HepG2 (cell line): ENCODE measurements around the gene KHK. TPM values are rescaled to one million over a fixed set of nuclear protein-coding genes. Genes with fewer than 3 reads are reported as not detected.

Experiments used
- BCL3 ChIP-seq: sonication (generic); formaldehyde crosslinking; IDR thresholded peaks from 2 replicates; pipeline ENCODE4 v1.5.1; 2020; ENCODE audit warnings: mild to moderate bottlenecking, missing genetic modification reagents, moderate library complexity
- CC2D1A ChIP-seq: sonication (generic); formaldehyde crosslinking; IDR thresholded peaks from 2 replicates; pipeline ENCODE4 v1.8.1; 2023; ENCODE audit warnings: mild to moderate bottlenecking, missing genetic modification reagents
- CHCHD3 ChIP-seq: sonication (generic); formaldehyde crosslinking; IDR thresholded peaks from 2 replicates; pipeline ENCODE4 v1.8.0; 2022; ENCODE audit warnings: mild to moderate bottlenecking, missing genetic modification reagents, moderate library complexity
- FOXO4 ChIP-seq: sonication (generic); formaldehyde crosslinking; conservative IDR thresholded peaks from 2 replicates; pipeline ENCODE4 v1.8.1; 2023; ENCODE audit warnings: missing genetic modification reagents
- HNRNPL ChIP-seq: fragments of 200-400 bp; formaldehyde crosslinking; IDR thresholded peaks from 2 replicates; pipeline ENCODE4 v1.6.1; 2017; ENCODE audit warnings: mild to moderate bottlenecking, low read depth, low read length
- KAT2B ChIP-seq: fragments of 150-350 bp; IDR thresholded peaks from 2 replicates; pipeline ENCODE4 v1.6.1; 2014; ENCODE audit warnings: low read depth, low read length, borderline replicate concordance
- MED8 ChIP-seq: sonication (generic); formaldehyde crosslinking; IDR thresholded peaks from 2 replicates; pipeline ENCODE4 v1.8.1; 2023; ENCODE audit warnings: mild to moderate bottlenecking, missing genetic modification reagents; ENCODE audit not compliant: insufficient replicate concordance
- NFYC ChIP-seq: IDR thresholded peaks from 2 replicates; pipeline ENCODE4 v1.6.1; 2016; ENCODE audit warnings: missing genetic modification reagents, missing compliant biosample characterization
- PLSCR1 ChIP-seq: sonication (generic); formaldehyde crosslinking; IDR thresholded peaks from 2 replicates; pipeline ENCODE4 v1.5.0; 2020; ENCODE audit warnings: missing genetic modification reagents, mild to moderate bottlenecking, borderline replicate concordance
- RARA ChIP-seq: IDR thresholded peaks from 2 replicates; pipeline ENCODE4 v1.6.1; 2016; ENCODE audit warnings: missing genetic modification reagents, missing compliant biosample characterization
- RFXANK ChIP-seq: IDR thresholded peaks from 2 replicates; pipeline ENCODE4 v1.6.1; 2016
- THAP8 ChIP-seq: sonication (generic); formaldehyde crosslinking; IDR thresholded peaks from 2 replicates; pipeline ENCODE4 v1.5.1; 2020; ENCODE audit warnings: missing genetic modification reagents, mild to moderate bottlenecking, borderline replicate concordance
- ZBTB33 ChIP-seq: sonication (generic); formaldehyde crosslinking; IDR thresholded peaks from 2 replicates; pipeline ENCODE4 v1.4.0; 2020; ENCODE audit warnings: missing genetic modification reagents
- ZBTB44 ChIP-seq: sonication (generic); formaldehyde crosslinking; IDR thresholded peaks from 2 replicates; pipeline ENCODE4 v1.4.0; 2020; ENCODE audit warnings: missing genetic modification reagents
- ZNF12 ChIP-seq: sonication (generic); formaldehyde crosslinking; IDR thresholded peaks from 2 replicates; pipeline ENCODE4 v1.5.0; 2020; ENCODE audit warnings: missing genetic modification reagents
- ZNF335 ChIP-seq: sonication (generic); formaldehyde crosslinking; IDR thresholded peaks from 2 replicates; pipeline ENCODE4 v1.4.0; 2020; ENCODE audit warnings: missing genetic modification reagents
- ZNF510 ChIP-seq: sonication (generic); formaldehyde crosslinking; IDR thresholded peaks from 2 replicates; pipeline ENCODE4 v1.4.0; 2020; ENCODE audit warnings: low read depth, mild to moderate bottlenecking, missing genetic modification reagents
- ZNF552 ChIP-seq: sonication (generic); formaldehyde crosslinking; IDR thresholded peaks from 2 replicates; pipeline ENCODE4 v1.9.0; 2022; ENCODE audit warnings: missing genetic modification reagents, mild to moderate bottlenecking, borderline replicate concordance
- ZNF576 ChIP-seq: sonication (generic); formaldehyde crosslinking; IDR thresholded peaks from 2 replicates; pipeline ENCODE4 v1.4.0; 2020; ENCODE audit warnings: mild to moderate bottlenecking, missing genetic modification reagents
- ZNF704 ChIP-seq: sonication (generic); formaldehyde crosslinking; IDR thresholded peaks from 2 replicates; pipeline ENCODE4 v1.8.1; 2023; ENCODE audit warnings: mild to moderate bottlenecking, inconsistent platforms, moderate library complexity, missing genetic modification reagents, borderline replicate concordance
- ZNF816 ChIP-seq: sonication (generic); formaldehyde crosslinking; IDR thresholded peaks from 2 replicates; pipeline ENCODE4 v1.8.0; 2022; ENCODE audit warnings: missing genetic modification reagents, mild to moderate bottlenecking, borderline replicate concordance
- polyA plus RNA-seq, 8 experiments: library from polyadenylated mRNA; depleted of rRNA in 3 of 8; stranded (reverse) in 7 of 8; unstranded in 1 of 8; fragments of >200 nt; fragmentation: Illumina TruSeq in 4 of 8; extraction: Trizol in 4 of 8; gene quantifications; 2 replicates each; pipeline versions ENCODE4 v1.2.1 to v1.2.3, GENCODE V29; 2011 to 2016; ENCODE audit warnings: low read depth in 4 of 8, missing spikeins in 1 of 8, mixed read lengths in 1 of 8; ENCODE audit not compliant: insufficient read depth in 1 of 8
- total RNA-seq, 5 experiments: library from RNA; depleted of rRNA; stranded (reverse); fragments of >200 nt; fragmentation: Illumina TruSeq; extraction: Trizol; gene quantifications; 2 replicates each; pipeline ENCODE4 v1.2.3, GENCODE V29; 2016; ENCODE audit warnings: low read depth in 1 of 5

The KHK gene
- total and polyA plus RNA-seq, 2 of the 13 experiments (the other 11 are each of a cell fraction or from before 2014, with no cell fraction given), result 40.9 to 99.2 TPM

- TF ChIP-seq THAP8 (CRISPR knock-in tag) (no peak), CHCHD3 (CRISPR knock-in tag) (no peak), ZNF552 (no peak), ZNF510 (CRISPR knock-in tag) (no peak), MED8 (no peak), KAT2B (no peak), ZNF12 (CRISPR knock-in tag) (no peak), ZBTB33 (peak; percentile 44; the same call in 1 of the 2 replicates), ZNF704 (CRISPR knock-in tag) (no peak), ZNF816 (CRISPR knock-in tag) (no peak), ZBTB44 (CRISPR knock-in tag) (no peak), RARA (CRISPR knock-in tag) (no peak), ZNF335 (CRISPR knock-in tag) (no peak), ZNF576 (CRISPR knock-in tag) (no peak), NFYC (CRISPR knock-in tag) (no peak), RFXANK (CRISPR knock-in tag) (no peak), PLSCR1 (no peak), FOXO4 (0 out of 2 replicates have a peak, but pooled peaks have one; percentile 55), HNRNPL (no peak), BCL3 (CRISPR knock-in tag) (no peak), CC2D1A (CRISPR knock-in tag) (no peak)
Measured at GRCh38 chr2:27096748-27097297, 10.3 kb downstream of the KHK start (continued).
